GM12878 (cell line): Measurements from ENCODE around the gene SALL4. TPM values are rescaled to one million over a fixed set of nuclear protein-coding genes. Genes with fewer than 3 reads are reported as not detected.

ENCODE experiments used
- ATAC-seq: fragments of 200-7000 bp; cut with Tn5 transposase; 3 replicates; pipeline ENCODE4 v1.9.1; 2020; ENCODE audit warnings: mild to moderate bottlenecking, moderate library complexity
- BruUV-seq: library from RNA; stranded (reverse); fragments of 400-500 nt; replicated peaks from 2 replicates; lab custom pipeline; 2021; lab: Mats Ljungman, UMichigan
- CTCF ChIA-PET: fragments of 300-600 bp; sonication (Branson Sonifier 250); formaldehyde crosslinking; extraction: SDS; loops from one replicate; lab custom pipeline; 2021; ENCODE audit warnings: inconsistent platforms; lab: Yijun Ruan, JAX
- POLR2A ChIA-PET: fragments of 350-600 bp; formaldehyde crosslinking; extraction: SDS; loops from one replicate; lab custom pipeline; 2021; ENCODE audit warnings: inconsistent platforms; lab: Charles Lee
- RAD21 ChIA-PET: fragments of 300-600 bp; sonication (Branson Sonifier 250); formaldehyde crosslinking; loops from one replicate; lab custom pipeline; 2023; ENCODE audit warnings: antibody characterized with exemption; ENCODE audit not compliant: unreplicated experiment; lab: Charles Lee
- SMC1A ChIA-PET: fragments of 300-600 bp; sonication (Branson Sonifier 250); formaldehyde crosslinking; loops from one replicate; lab custom pipeline; 2023; ENCODE audit not compliant: unreplicated experiment, uncharacterized antibody; lab: Charles Lee
- DNase-seq: peaks from one replicate; pipeline ENCODE4 v3.0.0-alpha.2; 2011; ENCODE audit warnings: low read depth, low spot score
- FAIRE-seq: peaks from 3 replicates; lab custom pipeline; 2011; peaks lifted over from hg19 to GRCh38; lab: Jason Lieb, UNC
- H2AFZ ChIP-seq: 2 replicates; pipeline ENCODE4 v1.6.0; 2011; ENCODE audit warnings: low read depth, low read length, control low read depth; ENCODE audit not compliant: control insufficient read depth
- H3K27ac ChIP-seq: 2 replicates; pipeline ENCODE4 v1.5.1; 2011; ENCODE audit warnings: control low read depth; ENCODE audit not compliant: control insufficient read depth, insufficient read depth
- H3K27me3 ChIP-seq, 2 experiments: replicated peaks in 1 of 2; 2 replicates each; pipeline versions ENCODE4 v1.6.0 to v1.6.1; 2011; ENCODE audit warnings: low read length in 1 of 2; ENCODE audit not compliant: control insufficient read depth in 2 of 2, insufficient read depth in 2 of 2
- H3K36me3 ChIP-seq, 2 experiments: 2 replicates each; pipeline ENCODE4 v1.5.1; 2011; ENCODE audit warnings: low read length in 1 of 2; ENCODE audit not compliant: control insufficient read depth in 2 of 2, insufficient read depth in 2 of 2
- H3K4me1 ChIP-seq: 2 replicates; pipeline ENCODE4 v1.6.1; 2011; ENCODE audit warnings: mild to moderate bottlenecking, low read length, moderate library complexity, mixed read lengths; ENCODE audit not compliant: control insufficient read depth, insufficient read depth
- H3K4me2 ChIP-seq: 2 replicates; pipeline ENCODE4 v1.6.0; 2011; ENCODE audit warnings: control low read depth; ENCODE audit not compliant: control insufficient read depth, insufficient read depth
- H3K4me3 ChIP-seq: fragments of 200-600 bp; sonication (generic); 2 replicates; pipeline ENCODE4 v1.5.1; 2016
- H3K79me2 ChIP-seq: 2 replicates; pipeline ENCODE4 v1.6.0; 2011; ENCODE audit warnings: low read length; ENCODE audit not compliant: control insufficient read depth, insufficient read depth
- H3K9ac ChIP-seq: 2 replicates; pipeline ENCODE4 v1.8.0; 2011; ENCODE audit warnings: low read length, control low read depth, mixed read lengths; ENCODE audit not compliant: control insufficient read depth, insufficient read depth
- H3K9me3 ChIP-seq: replicated peaks from 3 replicates; pipeline ENCODE4 v1.5.1; 2011; ENCODE audit warnings: mild to moderate bottlenecking, low read length; ENCODE audit not compliant: control insufficient read depth, insufficient read depth
- H4K20me1 ChIP-seq: 2 replicates; pipeline ENCODE4 v1.6.0; 2011; ENCODE audit not compliant: control insufficient read depth, insufficient read depth
- E4F1 ChIP-seq: fragments of 450-650 bp; IDR thresholded peaks from 2 replicates; pipeline ENCODE4 v1.6.1; 2018; ENCODE audit warnings: borderline replicate concordance, mild to moderate bottlenecking; ENCODE audit not compliant: partially characterized antibody
- POLR2AphosphoS2 ChIP-seq: IDR thresholded peaks from 2 replicates; pipeline ENCODE4 v1.6.1; 2011; ENCODE audit warnings: low read depth, mild to moderate bottlenecking, low read length, improper control_type of control experiment, moderate library complexity
- WGBS: methylation state at CpG from one replicate; pipeline ENCODE4 v1.1.6; 2016; ENCODE audit warnings: low lambda C conversion rate; ENCODE audit not compliant: insufficient replicate concordance, insufficient coverage; ENCODE audit errors: missing lambda C conversion rate; 5-methylcytosine and 5-hydroxymethylcytosine counted together
- in situ Hi-C: fragments of 300-500 bp; cut with MboI; formaldehyde crosslinking; loops from 9 replicates; pipeline ENCODE4 v1.14.3; 2018; ENCODE audit warnings: mixed read lengths
- intact Hi-C: fragments of 100-400 bp; cut with micrococcal nuclease; formaldehyde crosslinking; loops from one replicate; pipeline ENCODE4 v1.14.2; 2022; ENCODE audit not compliant: unreplicated experiment
- polyA plus RNA-seq, 11 experiments: library from polyadenylated mRNA; depleted of rRNA in 4 of 11; unstranded in 6 of 11; stranded (reverse) in 5 of 11; fragments of >200 nt; fragmentation: Nextera tagmentation in 4 of 11; fragmentation: Illumina TruSeq in 1 of 11; extraction: Ambion mirVana in 4 of 11; extraction: Trizol in 1 of 11; gene quantifications; 1 replicate in 1 of 11; 2 replicates in 10 of 11; pipeline versions ENCODE4 v1.2.1 to v1.2.3, GENCODE V29; 2011 to 2016; ENCODE audit warnings: inconsistent platforms in 2 of 11, missing spikeins in 2 of 11, low read depth in 1 of 11
- total RNA-seq, 4 experiments: library from RNA; depleted of rRNA in 3 of 4; stranded (reverse); fragments of >200 nt in 3 of 4; fragmentation: Illumina TruSeq in 1 of 4; extraction: Trizol in 1 of 4; gene quantifications; 2 replicates each; pipeline versions ENCODE4 v1.2.1 to v1.2.3, GENCODE V29; 2013 to 2021

SALL4 gene
- total and polyA plus RNA-seq, 10 of the 15 experiments (the other 5 are each of a cell fraction or from before 2014, with no cell fraction given), result 0.08 to 1.1 (median 0.23) TPM; not detected in 7

- intact Hi-C loops, result no loop called here
These were observed 28.2 kb upstream of the SALL4 start for GRCh38 chr20:51830538-51830937.

More at GRCh38 chr20:51830538-51830937, 28.2 kb upstream of the SALL4 start:
- no peak overlapping the region for H2AFZ ChIP-seq
- WGBS, result 20% methylated on average over 7 of the region's 7 CpGs
- H3K27ac ChIP-seq, result no peak overlapping the region
- TF ChIP-seq E4F1, result peak; percentile 13
- TF ChIP-seq POLR2AphosphoS2, result no peak
- CTCF ChIA-PET, result no interaction called here
- in situ Hi-C loops, result no loop called here
- no peak overlapping the region for H3K4me3 ChIP-seq
- no peaks in the 10 kb centered on the region for H3K79me2 ChIP-seq
- H3K36me3 ChIP-seq, result no peaks in the 10 kb centered on the region
- H4K20me1 ChIP-seq, result no peaks in the 10 kb centered on the region
- H3K27me3 ChIP-seq, result peaks cover 0 to 1% of the 10 kb centered on the region in 2 experiments; a peak in 1 of 4 replicates
- FAIRE-seq (no peak), DNase-seq (no peak), ATAC-seq (no peak)
- RAD21 ChIA-PET, result no interaction called here
- SMC1A ChIA-PET, result no interaction called here
- H3K4me1 ChIP-seq, result no peaks in the 10 kb centered on the region; the same call in 1 of the 2 replicates
- no peak overlapping the region for H3K4me2 ChIP-seq
- no peaks in the 10 kb centered on the region for H3K9me3 ChIP-seq
- no peak overlapping the region for H3K9ac ChIP-seq
- POLR2A ChIA-PET, result no interaction called here
- BruUV-seq, result no TSS peak
